GM18870 (cell line): ENCODE data around the gene SMIM45.

ENCODE experiments used
- ATAC-seq: cut with Tn5 transposase; IDR thresholded peaks from one replicate; pipeline ENCODE4 v1.9.1; 2021; ENCODE audit warnings: moderate library complexity; ENCODE audit not compliant: unreplicated experiment

SMIM45 gene

DNA sequence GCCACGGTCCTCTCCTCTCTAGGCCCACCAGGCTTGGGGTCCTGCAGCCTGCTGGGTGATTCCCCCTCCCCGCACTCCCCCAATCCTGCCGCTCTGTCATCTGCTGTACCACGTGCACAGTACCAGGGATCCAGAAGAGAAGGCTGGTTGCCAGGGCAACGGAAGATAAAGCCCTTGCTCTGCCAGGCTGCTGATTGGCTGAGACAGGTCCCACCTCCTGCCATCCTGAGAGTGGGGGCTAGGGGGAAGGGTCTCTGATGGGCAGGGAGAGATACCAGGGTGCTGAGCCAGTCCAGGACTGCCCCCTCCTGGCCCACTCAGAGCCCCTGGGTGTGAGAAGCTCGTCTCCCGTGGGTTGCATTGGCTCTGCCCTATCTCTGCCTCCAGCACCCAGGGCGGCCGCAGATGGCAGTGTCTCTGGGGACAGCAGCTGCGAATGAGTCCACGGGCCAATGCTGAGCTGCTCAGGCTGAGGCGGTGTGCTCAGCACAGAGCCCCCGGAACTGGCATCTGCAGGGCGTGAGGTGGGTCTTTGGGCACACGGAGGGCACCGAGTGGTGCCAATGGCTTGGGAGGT, at the start of gene SMIM45:
Gene SMIM45 (plus strand): TSS at position 253 of the 577 bp plus-strand sequence.
- no peak for ATAC-seq

DNA sequence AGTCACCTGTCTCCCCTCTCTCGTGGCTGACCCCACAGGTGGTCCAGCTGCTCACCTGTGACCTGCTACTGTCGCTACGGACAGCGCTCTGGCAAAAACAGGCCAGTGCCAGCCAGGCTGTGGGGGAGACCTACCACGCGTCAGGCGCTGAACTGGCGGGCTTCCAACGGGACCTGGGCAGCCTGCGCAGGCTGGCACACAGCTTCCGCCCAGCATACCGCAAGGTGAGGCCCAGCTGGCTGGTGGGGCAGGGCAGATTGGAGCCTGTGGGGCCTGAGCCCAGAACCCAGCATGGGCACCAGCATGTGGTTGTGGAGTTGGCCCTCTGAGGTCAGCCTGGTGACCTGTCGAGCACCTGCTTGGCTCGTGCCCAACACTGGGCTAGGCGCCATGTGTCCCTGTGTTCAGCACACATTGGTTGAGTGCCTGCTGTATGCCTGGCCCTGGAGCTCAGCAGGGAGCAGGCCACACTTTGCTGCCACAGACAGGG, 49.0 kb upstream of the SMIM45 start:
- ATAC-seq = no peak

DNA sequence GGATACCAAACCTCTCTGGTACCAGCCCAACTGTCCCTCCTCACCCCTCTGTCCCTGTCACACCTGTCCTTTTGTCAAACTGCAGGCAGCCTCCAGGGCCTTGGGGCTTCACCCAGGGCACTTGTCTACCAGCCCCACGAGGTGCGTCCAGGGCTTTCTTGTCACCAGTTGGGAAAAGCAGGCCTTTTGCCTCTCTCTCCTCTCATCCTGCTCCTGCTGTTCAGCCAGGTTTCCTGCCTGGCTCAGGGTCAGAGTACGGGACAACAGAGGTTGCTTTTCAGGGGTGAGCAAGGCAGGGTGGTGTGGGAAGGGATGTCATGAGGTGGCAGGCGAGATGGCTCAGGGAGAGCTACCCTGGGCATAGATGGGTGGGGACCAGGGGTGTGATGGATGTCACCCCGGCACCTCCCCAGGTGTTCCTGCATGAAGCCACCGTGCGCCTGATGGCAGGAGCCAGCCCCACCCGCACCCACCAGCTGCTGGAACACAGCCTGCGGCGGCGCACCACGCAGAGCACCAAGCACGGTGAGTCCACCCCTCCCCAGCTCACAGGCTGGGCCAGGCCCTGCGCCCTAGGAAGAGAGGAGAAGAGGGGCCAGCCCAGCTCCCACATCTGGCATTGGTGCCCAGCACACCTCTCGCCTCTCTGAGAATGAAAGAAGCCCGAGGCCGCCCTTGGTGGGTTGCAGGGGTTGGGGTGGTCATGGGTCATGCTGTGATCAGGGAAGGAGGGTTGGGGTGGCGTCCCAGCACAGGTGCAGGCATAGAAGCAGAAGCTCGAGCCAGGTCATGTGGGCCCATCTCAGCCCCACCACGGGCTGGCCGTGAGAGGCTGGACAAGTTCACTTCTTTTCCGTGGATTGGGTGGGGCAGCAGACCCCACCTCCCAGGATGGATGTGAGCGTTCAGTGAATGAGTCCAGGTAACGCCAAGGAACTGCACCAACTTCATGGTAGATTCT, 47.2 kb upstream of the SMIM45 start:
- no peak for ATAC-seq

DNA sequence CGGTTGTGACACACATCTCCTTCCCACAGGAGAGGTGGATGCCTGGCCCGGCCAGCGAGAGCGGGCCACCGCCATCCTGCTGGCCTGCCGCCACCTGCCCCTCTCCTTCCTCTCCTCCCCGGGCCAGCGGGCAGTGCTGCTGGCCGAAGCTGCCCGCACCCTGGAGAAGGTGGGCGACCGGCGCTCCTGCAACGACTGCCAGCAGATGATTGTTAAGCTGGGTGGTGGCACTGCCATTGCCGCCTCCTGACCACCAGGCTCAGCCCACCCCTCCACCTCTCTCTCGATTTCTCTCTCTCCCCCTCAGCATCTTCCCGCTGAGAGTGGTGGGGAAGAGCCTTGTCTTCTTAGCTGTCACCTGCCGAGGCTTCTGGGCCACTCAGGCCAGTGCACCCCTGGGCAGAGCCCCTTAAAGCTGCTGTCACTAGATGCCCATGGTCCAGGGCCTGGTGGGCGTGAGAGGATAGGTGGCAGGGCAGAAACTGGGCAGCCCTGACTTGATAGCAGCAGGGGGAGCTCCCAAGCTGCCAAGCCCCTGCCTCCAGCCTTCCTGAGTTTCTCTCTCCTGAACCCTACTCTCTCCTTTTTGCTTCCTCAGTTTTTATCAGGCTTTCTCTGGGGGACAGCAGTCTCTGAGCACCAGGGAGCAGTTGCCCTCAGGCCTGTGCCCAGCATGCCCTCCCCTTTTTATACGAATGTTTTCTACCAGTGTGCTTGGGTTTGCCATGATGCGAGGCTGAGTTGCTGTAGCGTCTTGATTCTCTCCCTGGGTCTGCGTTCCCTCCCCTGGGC, 46.3 kb upstream of the SMIM45 start:
- no peak for ATAC-seq

DNA sequence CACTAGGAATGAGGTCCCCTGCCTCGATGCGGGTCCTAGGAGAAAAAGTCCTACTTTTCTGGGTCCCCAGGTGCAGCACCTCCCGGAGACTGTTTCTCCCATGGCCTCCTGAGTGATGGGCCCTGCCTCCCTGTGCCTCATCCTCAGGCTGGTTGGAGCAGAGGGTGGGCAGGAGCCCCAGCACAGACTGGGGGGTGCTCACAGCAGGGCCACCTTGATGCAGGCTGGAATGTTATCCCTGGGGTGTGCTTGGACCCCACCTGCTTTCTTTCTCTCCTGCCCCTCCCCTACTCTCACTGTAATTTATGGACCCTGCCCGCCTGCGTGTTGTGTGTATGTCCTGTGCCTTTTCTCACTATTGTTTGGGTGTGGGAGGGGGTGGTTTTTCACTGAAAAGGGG, 45.1 kb upstream of the SMIM45 start:
- no peak for ATAC-seq

DNA sequence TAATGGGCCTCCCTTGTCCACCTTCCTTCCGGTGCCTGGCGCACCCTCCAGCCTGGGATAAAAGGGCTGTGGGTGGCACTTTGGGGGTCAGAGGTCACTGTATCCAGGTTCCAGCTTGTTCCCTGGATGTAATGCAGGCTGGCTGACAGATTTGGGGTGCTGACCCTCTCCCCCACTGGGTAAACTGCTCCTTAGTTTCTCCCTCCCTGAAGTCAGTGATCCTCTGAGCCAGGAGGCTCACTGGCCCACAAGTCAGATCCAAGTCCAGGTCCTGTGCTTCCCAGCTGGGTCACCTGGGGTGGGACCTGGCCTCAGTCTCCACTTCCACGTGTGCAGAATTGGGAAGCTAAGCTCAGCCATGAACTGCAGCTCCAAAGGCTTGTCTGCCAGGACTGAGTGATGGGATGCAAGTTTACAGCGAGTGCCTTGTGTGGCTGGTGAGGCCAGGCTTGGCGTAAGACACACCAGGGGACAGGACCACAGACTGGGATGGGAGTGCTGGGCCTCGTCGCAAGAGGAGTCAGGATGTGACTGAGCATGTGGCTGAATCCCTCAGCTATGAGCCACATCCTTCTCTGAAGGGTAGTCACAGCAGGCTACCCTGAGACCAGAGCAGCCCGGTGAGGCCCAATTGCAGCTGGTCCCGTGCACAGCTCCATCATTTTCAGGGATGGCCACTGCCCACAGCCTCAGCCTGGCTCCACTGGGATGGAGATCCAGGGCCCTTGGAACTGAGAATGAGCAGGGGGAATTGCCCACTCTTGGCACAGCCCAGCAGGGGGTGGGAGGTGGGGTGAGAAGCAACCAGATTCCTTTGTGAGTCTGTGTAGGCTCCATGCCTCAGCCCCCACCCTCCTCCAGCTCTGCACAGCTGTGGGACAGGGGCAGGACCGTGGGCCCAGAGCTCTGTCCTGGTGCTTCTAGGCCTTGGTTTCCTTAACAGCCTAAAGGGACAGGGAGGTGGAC, 44.2 kb upstream of the SMIM45 start:
- ATAC-seq = no peak

DNA sequence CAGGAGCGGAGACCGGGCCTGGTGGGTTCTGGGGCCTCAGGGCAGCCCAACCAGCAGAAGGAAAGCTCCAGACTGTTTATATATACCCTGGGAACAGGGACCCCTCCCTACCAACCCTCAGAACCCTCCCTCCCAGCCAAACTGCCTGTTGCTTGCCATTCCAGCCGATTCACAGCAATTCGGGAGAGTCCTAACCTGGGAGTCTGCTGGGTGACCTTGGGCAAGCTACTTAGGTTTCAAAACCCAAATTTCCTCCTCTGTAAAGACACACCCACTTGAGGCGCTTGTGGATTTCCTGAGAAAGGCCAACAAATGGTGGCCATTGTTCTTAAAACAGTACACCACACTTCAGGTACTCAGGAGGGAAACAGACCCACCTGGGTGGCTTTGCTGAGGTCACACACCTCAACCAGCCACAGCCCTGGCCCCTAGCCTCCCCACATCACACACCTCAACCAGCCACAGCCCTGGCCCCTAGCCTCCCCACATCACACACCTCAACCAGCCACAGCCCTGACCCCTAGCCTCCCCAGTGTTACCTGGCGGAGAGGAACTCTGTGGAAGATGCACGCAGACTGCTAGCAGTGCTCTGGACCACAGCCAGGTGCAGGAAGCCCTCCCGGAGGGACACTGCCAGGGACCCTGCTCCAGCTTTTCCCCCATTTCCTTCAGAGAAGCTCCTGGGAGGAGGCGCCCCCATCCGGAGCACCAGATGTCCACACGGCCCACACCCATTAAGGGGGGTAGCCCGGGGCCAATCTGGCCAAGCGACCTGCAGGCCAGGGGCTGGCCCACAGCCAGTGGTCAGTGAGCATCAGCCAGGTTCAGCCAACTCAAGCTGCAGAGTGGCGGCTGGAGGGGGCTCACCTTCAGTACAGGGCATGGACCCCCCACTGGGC, 43.3 kb upstream of the SMIM45 start:
- ATAC-seq = no peak

DNA sequence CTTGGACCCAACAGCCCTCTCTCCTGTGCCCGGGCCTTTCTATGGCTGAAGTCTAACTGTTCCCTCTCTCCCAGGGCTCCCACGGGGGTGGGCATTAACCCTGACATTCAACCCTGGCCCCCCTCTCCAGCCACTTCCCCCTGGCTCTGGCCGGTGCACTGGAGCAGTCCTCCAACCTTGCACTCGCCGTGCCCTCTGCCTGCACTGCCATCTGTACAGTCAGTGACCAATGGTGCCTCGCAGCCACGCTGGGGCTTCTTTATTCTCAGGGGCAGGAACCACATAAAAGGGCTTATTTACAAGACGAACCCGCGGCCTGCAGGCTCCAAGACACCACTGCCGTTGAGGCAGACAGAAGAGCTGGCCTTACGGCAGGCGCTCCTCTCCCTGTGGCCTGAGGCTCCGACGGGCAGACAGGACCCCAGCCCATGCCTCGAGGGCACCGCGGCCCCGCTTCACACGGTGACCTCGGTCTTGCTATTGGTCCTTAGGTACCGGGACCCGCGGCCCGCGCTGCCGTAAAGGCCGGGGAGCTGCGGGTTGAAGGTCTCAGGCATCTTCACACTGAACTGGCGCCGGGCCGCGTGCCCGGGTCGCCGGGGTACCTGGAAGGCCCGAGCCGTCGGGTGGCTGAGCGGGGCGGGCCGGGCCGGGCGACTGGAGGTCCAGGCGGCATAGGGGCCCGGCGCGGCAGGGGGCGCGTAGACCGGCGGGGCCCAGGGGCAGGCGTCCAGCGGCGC, 42.5 kb upstream of the SMIM45 start:
- no peak for ATAC-seq

DNA sequence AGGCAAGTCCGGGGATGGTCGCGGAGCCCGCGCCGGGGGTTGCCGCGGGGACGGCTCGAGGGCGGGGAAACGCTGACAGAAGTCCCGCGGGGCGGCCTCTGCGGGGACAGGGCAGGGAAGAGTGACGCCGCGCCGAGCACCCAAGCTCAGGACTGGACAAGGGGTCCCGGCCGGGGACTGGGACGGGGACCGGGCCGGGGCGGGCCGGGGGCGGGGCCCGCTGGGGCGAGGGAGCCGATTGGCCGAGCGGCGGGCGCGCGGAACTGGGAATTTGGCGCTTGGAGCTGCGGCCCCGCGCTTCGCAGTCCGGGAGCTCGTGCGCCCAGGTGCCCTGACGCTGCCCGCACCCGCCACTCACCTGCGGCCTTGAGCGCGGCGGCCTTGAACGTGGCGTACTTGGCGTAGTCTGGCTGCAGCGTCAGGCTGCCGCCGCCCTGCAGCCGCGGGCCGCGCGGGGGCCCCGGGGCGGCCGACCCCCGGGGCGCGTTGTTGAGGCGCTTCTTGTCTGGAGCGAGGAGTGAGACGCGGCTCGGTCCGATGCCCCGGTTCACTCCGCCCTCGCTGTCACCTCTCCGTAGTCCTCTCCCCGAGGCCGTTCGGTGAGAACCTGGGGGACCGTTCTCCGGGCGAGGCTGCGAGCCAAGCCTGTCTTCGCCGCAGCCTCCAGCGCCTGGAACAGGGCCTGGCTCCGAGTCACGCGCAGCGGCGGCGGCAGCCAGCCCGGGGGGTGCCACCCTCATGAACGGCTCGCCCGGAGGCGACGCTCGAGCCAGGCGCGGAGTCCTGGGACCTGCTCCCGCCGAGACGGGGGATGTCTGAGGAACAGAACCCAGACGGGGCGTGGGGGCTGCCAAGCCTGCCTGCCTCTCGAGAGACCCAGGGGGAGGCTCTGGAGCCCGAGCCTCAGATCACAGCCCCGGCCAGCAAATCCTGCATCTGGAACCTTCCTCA, 41.6 kb upstream of the SMIM45 start:
- no peak for ATAC-seq

DNA sequence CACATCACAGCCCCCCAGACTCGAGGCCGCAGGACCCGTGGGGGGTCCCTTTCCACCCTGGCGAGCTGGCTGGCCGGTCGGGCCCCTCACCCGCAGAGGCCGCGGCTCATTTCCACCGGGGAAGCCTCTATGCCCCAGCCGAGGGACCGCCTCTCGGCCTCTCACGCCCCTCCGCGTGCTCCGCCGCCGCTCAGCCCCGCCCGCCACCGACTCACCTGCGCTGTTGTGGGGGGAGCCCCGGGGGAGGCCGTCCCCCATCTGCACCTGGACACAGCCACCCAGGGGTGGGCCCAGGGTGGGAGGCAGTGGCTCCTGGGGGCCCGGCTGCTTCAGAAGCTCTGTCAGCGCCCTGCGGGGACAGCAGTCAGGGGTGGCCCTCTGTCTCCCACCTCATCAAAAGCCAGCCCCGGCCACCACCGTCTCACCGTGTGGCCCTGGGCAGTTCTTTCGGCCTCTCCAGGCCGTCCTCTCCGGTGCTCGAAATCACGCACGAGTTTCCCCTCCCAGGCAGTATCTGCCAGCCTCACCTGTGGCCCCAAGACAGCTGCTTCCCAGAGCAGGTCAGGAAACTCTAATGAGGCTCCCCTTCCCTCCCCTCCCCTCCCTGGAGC, 40.8 kb upstream of the SMIM45 start:
- no peak for ATAC-seq

DNA sequence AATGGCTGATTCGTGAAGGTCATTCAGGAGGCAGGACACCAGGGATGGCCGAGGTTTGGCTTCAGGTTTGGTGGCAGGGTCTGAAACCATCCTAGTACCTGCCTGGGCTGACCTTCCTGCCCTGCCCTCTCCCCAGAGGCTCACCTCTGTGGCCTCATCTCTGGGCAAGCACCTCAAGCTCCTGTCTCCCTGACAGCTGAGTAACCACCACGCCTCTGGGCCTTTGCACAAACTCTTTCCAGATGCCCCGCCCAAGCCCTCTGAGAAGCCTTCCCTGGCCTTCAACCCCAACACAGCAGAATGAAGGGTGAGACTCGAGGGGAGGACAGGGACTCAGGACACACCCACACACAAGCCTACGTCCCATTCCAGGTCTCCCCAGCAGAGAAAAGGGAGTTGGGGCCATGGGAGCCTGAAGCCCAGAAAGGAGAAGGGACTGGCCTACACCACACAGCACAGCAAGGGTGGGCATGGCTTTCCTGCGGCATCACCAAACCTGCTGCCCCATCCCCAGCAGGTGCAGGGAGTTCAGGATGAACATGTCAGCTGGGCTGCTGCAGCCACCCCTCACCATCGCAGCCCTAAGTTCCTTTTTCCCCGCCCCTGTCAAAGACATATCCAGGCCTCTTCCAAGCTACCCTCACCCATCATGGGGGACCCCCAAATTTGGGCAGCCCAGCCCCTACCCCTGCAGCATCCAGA, 39.5 kb upstream of the SMIM45 start:
- ATAC-seq = no peak

DNA sequence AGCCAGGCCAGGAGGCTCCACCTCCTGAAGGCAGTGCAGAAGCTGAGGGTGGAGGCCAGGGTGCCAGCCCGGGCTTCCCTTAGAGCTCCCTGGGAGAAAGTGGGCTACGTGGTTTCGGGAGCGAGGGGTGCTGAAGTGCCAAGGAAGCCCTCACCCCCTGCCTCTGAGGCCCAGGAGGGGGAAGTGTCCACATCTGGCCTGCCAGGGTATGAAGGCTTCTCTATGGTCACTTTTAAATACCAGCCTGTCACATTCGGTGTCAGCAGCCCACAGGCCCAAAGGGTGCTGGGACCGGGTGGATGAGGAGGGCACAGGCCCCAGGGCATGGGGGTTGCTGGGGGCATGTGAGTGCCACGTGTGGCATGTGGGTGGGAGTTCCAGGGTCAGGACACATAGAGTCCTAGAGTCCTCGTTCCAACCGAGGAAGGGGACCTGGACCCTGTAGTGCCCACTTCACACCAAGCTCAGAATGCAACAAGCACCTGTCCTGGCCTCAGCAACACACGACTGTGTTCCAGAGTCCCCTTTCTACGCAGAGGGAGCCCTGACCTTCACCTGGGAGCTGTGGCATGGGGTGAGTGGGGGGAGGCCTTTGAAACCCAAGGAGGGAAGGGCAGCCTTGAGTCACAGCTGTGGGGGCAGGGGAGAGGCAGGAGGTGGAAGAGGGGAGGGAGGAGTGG, 38.8 kb upstream of the SMIM45 start:
- ATAC-seq = no peak

DNA sequence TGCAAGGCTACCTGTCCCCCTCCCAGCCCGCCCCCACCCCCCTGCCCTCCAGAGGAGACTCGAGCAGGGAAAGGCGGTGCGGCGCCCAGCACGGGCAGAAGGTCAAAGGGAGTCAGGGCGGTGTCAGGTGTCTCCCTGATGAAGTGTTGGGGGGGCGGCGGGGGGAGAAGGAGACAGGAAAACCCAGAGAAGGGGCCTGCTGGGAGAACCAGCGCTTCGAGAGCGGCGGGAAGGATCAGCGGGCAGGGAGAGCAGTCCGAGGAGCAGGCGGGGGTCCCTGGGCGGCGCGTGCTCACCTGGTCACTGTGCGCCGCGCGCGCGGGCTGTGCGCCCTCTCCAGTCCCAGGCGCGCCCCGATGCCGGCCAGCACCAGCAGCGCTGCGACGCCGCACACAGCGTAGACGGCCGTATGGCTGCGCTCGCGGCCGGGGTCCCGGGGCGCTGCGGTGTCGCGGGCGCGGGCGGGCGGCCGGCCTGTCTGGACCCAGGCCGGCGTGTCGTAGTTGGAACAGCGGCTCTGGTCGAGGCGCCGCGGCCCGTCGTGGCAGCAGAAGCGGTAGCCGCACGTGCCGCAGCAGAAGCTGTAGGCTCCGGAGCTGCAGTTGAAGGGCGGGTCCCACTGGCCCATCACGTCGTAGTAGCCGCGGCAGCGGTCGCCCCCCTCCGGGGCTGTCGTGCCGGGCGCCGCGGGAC, 38.0 kb upstream of the SMIM45 start:
- no peak for ATAC-seq

DNA sequence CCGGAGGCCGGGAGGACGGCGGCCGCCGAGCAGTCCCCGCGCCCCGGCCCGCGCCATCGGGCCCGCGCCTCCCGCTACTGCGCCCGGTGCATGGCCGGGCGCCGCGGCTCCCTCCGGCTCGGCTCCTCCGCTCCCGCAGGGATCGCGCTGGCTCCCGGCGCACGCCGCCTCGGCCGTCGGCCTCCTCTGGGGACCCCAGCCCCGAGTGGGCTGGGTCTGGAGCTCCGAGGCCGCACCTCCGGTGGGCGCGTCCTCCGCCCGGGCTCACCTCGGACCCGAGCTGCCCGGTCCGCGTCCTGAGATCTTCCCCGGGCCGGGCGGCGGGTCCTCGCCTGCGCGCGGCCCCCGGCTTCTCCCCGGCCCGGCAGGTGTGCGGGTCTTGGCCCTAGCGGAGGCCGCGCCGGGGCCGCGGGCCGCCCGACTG, 37.3 kb upstream of the SMIM45 start:
- ATAC-seq = no peak
